Putamen (tissue), 1 donor: ENCODE data around the gene PRKAR1A.

Experiments used
- DNase-seq: peaks from one replicate; pipeline ENCODE4 v3.0.0-alpha.2; 2016; ENCODE audit warnings: low spot score

The PRKAR1A gene

GRCh38 chr17:68542698-68543463 lies 30.7 kb downstream of the PRKAR1A start:
- DNase-seq: no peak

DNA sequence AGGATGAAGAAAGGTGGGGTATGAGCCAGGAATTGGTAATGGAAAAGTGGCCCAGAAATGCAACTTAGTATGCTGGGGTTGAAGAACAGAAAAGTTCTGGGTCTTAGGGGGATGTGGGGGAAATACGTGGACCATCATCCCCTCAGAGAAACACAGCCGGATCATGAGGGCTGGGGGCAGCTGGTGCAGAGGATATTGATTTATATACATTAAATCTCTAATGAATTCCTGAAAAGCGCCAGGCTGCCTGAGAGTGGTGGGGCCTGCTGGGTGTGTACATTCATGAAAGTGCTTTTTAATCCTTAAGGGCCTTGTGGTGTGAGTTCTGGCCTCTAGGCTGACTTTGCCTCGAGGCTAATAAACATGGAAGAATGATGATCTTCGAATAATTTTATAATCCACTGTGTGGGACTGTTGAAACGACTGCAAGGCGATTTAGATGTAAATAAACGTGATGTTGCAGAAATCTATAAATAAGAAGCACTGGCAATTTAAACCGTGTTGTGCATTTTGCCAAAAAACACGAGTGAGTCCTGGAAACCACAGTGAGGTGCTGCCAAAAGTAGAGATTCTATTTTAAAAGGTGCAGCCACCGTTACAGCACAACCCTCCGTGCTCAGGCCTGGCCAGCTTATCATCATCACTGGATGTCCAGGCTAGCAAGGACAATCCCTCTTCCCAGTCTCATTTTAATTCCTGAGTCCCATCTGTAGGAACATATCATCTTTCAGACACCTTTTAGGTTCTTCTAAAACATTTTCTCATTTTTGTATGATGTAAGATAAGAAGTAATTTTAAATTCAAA lies 32.1 kb downstream of the PRKAR1A start:
- no peak for DNase-seq

GRCh38 chr17:68556551-68556950 lies 44.3 kb downstream of the PRKAR1A start:
- no peak for DNase-seq

- DNase-seq: no peak
Measured at GRCh38 chr17:68559316-68559715, 47.1 kb downstream of the PRKAR1A start.

DNA sequence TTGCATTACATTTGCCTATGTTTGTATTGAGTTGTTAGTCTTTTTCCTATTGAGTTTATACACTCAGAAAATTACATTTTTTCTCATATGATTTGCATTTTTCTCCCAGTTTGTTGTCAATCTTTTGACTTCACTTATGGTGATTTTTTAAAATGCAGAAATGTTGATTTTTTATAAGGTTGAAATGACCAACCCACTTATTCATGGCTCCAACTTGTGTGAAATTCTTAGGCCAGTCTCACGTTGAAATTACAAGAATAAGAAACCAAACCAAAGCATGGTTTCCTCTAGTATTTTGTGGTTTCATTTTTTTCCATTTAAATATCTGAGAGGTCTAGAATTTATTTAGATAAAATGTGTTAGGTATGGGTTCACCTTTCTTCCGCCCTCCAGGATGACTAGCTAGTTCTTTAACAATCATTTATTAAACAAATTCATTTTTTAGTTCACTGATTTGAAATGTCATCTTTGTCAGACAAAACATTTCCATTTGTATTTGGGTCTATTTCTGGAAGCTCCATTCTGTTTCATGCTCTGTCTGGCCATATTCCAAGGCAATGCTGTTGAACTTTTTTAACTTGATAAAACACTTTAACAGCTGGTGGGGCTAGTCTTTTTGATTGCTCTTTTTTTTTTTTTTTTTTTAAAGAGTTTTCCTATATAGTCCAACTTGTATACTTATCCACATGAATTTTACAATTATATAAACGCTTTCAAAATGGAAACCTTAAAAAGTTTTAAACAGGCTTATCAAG lies 48.9 kb downstream of the PRKAR1A start:
- no peak for DNase-seq

- no peak for DNase-seq
Measured at GRCh38 chr17:68562736-68563135, 50.5 kb downstream of the PRKAR1A start.

DNA sequence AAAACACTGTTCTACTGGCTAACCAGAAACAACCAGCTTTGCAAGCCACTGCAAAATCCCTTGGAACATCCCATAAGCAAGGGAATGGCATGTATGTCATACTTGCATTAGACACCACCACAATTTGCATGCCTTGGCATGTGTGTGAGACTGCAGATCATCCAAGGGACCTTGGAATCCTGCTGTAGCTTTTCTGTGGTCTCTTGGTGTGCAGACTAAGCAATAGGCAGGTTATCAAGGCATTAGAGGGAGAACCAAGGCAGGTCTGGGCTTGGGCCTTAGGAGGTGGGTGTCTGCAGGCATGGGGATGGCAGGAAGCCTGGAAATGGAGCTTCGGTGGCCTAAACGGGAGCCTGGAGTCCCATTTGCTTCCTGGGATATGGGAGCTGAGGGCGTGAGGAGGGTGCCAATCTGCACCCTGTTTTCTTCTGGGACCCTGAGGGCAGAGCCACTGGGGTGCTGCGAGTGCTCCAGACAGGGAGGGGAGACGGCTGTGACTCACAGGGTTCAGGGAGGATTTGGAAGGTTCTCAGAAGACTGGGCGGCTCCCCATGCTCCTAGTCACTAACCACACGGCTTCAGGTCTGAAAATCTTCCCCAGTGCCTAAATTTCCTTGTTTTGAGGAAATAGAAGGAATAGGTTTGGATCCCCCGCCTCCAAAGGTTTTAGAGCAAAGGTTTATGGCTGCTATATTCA lies 52.3 kb downstream of the PRKAR1A start:
- no peak for DNase-seq

DNA sequence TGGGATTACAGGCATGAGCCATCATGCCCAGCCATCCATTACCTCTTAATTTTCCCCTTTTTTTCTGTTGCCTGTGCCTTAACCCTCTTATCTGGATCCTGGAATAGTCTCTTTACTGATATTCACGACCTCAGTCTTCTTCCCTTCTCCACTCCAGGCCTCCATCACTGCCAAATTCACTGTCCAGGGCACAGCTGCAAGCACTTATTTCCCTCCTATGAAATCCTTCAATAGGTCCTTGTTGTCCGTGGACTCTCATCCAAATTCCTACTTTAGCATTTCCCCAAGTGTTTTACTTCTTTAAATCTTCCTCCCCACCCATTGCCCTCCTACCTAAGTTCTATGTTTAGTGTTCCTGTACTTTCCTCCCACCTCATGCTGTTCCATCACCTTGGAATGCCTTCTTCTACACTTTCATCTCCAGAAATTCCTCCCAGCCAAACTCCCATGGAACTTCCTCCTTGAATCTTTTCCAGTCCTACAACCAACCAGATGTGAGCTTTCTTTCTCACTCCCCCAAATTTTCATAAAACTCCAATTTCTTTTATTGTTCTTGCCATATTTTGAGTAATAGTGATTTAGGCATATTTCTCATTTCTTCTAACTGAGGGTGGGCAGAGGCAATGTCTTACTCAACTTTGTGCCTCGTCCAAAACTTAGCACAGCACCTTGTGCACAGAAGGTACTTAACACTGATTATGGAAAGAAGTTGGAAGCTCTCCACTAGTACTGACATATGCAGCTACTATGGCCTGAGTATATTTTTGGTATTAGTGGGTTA lies 53.6 kb downstream of the PRKAR1A start:
- no peak for DNase-seq

DNA sequence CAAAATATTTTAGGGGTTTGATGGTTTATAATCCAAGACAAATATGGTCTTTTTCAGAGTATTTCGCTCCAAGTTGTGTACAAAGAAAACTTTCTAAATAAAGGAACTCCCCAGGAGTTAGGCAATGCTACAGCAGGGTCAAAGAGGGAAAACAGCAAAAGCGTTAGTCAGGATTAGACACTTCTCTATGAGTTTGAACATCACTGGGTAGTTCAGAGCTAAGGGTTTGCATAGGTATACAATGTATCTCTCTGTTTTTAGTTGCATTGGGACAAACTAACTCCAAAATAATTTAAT lies 54.2 kb downstream of the PRKAR1A start:
- DNase-seq: no peak

GRCh38 chr17:68567035-68567434 lies 54.8 kb downstream of the PRKAR1A start:
- DNase-seq: no peak

DNA sequence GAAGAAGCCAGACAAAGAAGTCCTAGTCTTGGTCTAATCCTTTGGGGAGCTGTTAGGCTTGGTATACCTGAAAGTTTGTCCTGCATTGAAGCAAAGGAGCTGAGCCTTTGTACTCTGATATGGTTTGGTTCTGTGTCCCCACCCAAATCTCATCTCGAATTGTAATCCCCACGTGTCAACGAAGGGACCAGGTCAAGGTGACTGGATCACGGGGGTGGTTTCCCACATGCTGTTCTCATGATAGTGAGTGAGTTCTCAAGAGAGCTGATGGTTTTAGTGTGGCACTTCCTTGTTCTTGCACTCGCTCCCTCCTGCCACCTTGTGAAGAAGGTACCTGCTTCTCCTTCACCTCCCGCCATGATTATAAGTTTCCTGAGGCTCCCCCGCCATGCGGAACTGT lies 55.4 kb downstream of the PRKAR1A start:
- DNase-seq: no peak

GRCh38 chr17:68568581-68568980 lies 56.4 kb downstream of the PRKAR1A start:
- DNase-seq: no peak

GRCh38 chr17:68569346-68569745 lies 57.1 kb downstream of the PRKAR1A start:
- DNase-seq: no peak

DNA sequence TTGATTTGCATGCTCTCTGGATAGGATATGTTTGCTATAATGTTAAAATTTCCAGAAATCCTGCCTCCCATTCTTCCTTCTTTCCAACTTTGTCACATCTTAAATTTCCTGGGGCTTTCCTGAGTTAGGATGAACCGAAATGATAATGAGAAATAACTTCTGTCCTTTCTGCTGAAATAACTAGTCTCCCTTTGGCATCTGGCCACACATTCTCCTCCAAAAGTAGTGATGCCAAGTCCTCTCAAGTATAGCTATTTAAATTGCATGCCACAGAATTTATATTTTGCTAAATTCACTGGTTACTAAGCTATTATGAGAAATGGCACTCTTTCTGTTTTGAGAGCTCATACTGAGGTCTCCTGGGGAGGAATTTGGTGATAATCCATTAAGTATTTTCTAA lies 58.3 kb downstream of the PRKAR1A start:
- no peak for DNase-seq

- DNase-seq: no peak
Measured at GRCh38 chr17:68572138-68572842, 60.1 kb downstream of the PRKAR1A start.

- no peak for DNase-seq
Measured at GRCh38 chr17:68573338-68573737, 61.1 kb downstream of the PRKAR1A start.

DNA sequence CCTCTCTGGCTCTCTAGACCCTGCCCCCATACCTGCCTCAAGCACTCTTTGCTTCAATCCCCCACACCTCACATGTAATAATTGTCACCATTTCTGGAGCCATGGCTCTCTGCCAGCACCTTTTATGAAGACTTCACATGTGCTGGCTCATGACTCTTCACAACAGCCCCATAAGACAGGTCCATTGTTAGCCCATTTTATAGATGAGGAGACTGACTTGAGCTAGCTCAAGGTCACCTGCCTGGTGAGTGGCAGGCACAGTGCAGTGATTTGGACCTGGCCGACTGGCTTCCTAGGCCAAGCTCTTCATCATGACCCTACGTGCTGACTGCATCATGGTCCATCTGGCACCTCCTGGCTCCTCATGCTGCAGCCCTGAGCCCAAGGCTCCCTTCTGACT lies 63.9 kb downstream of the PRKAR1A start:
- DNase-seq: no peak

DNA sequence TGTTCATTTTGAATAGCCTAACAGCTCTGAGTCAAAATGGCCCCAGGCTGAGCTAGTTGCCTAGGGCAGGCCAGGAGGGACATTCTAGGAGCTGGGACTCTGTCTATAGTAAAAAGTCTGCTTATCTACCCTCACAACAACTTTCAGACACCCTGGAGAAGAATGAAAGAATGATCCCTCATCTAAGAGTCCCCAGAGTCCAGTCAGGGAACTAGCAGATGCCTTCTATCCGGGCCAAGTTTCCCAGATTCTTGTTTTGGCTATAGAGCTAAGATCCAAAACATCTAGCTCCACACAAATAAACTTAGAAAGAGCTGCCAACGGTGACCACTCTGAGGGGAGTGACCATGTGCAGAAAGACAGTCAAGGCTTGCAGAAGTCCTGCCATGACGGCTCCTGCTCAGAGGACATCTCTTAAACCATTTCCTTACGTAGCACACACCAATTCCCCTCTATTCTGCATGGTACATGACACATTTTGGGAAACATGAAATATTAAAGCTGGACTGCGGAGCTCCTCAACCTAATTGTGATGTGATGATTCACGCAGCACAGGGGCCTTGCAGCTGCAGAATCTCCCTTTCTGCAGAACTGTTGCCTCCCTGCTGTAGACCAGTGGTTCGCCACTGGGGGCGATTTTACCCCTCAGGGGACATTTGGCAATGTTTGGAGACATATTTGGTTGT lies 64.7 kb downstream of the PRKAR1A start:
- no peak for DNase-seq

DNA sequence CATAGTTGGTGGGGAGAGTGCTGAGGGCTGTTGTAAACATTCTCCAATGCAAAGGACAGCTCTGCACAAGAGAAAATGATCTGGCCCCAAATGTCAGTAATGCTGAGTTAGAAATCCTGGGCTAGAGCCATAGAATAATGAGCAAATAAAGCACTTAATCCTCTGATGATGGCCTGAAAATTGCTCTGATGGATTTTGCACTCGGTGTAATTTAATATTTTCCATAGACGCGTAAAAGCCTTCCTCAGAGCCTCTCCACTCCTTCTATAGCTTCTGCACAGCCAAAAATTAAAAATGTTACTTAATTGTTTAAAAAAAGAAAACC lies 65.2 kb downstream of the PRKAR1A start:
- no peak for DNase-seq

DNA sequence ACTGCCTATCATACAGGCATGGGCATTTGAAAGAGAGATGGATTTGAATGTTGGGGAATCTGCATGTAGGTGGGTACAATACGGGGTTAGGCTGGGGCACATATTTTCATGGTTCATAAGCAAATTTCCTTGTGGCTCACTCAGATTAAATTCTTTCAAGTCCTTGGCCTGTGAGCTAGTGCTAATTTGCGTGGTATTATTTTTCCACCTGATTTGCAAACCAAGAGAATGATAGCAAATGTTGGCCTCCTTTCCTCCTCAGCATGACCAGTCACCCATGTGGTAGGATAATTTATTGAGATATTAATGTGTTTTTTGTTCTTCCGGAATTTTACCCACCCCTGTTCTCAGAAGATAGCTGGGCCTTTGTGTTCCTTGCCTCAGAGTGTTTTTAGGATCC lies 66.0 kb downstream of the PRKAR1A start:
- DNase-seq: no peak
